Neural cell (in vitro differentiated cells): Measurements from ENCODE around the gene CADM4. TPM values are rescaled to one million over a fixed set of nuclear protein-coding genes. Genes with fewer than 3 reads are reported as not detected.
"Not testable (repeated sequence)": the region's sequence is repeated elsewhere in the genome, so short reads cannot be mapped to it uniquely, and the experiment has no call there.

Experiments used
- H2AFZ ChIP-seq: fragments of 200-600, 300-800 bp; sonication (generic), shearing (Covaris generic); 2 replicates; pipeline ENCODE4 v1.6.0; 2014; ENCODE audit warnings: low read depth, mild to moderate bottlenecking, antibody characterized with exemption, low read length, moderate library complexity
- H3F3A ChIP-seq: fragments of 200-600 bp; shearing (Covaris generic); 2 replicates; pipeline ENCODE4 v1.6.1; 2016; ENCODE audit warnings: mild to moderate bottlenecking, moderate library complexity, mixed read lengths, antibody characterized with exemption, low read length; ENCODE audit not compliant: insufficient read depth, poor library complexity, severe bottlenecking
- H3K27ac ChIP-seq: fragments of 200-600, 300-800 bp; sonication (generic), shearing (Covaris generic); 2 replicates; pipeline ENCODE4 v1.5.1; 2014; ENCODE audit warnings: mild to moderate bottlenecking, low read length, moderate library complexity
- H3K27me3 ChIP-seq: fragments of 300-800, 200-600 bp; sonication (generic), shearing (Covaris generic); 2 replicates; pipeline ENCODE4 v1.6.0; 2014; ENCODE audit warnings: mild to moderate bottlenecking, low read depth, low read length, moderate library complexity; ENCODE audit not compliant: insufficient read depth
- H3K36me3 ChIP-seq: fragments of 300-800, 200-600 bp; sonication (generic), shearing (Covaris generic); 2 replicates; pipeline ENCODE4 v1.5.1; 2014; ENCODE audit warnings: mild to moderate bottlenecking, antibody characterized with exemption, low read length, moderate library complexity; ENCODE audit not compliant: insufficient read depth
- H3K4me2 ChIP-seq: fragments of 300-800, 200-600 bp; sonication (generic), shearing (Covaris generic); 2 replicates; pipeline ENCODE4 v1.6.0; 2014; ENCODE audit warnings: mild to moderate bottlenecking, low read length
- H3K4me3 ChIP-seq: fragments of 300-800, 200-600 bp; sonication (generic), shearing (Covaris generic); 2 replicates; pipeline ENCODE4 v1.5.1; 2014; ENCODE audit warnings: mild to moderate bottlenecking, low read length, moderate library complexity
- H3K79me2 ChIP-seq: fragments of 200-600 bp; shearing (Covaris generic); replicated peaks from 2 replicates; pipeline ENCODE4 v1.6.0; 2014; ENCODE audit warnings: mild to moderate bottlenecking, low read length, moderate library complexity; ENCODE audit not compliant: insufficient read depth
- H3K9ac ChIP-seq: fragments of 300-800, 200-600 bp; sonication (generic), shearing (Covaris generic); 2 replicates; pipeline ENCODE4 v1.6.1; 2016; ENCODE audit warnings: mild to moderate bottlenecking, low read length, mixed read lengths
- H3K9me2 ChIP-seq: fragments of 200-600 bp; shearing (Covaris generic); 2 replicates; pipeline ENCODE4 v1.6.1; 2016; ENCODE audit warnings: mild to moderate bottlenecking, low read length, mixed read lengths; ENCODE audit not compliant: insufficient read depth
- H3K9me3 ChIP-seq: fragments of 200-600, 300-800 bp; sonication (generic), shearing (Covaris generic); 2 replicates; pipeline ENCODE4 v1.6.1; 2016; ENCODE audit warnings: mild to moderate bottlenecking, mixed run types, low read length, moderate library complexity, mixed read lengths
- H4K20me1 ChIP-seq: fragments of 200-600 bp; shearing (Covaris generic); 2 replicates; pipeline ENCODE4 v1.6.1; 2016; ENCODE audit warnings: mild to moderate bottlenecking, mixed run types; ENCODE audit not compliant: insufficient read depth
- MXI1 ChIP-seq: fragments of 450-650 bp; conservative IDR thresholded peaks from 2 replicates; pipeline ENCODE4 v1.6.1; 2014; ENCODE audit warnings: antibody characterized with exemption, mild to moderate bottlenecking; ENCODE audit not compliant: poor library complexity, severe bottlenecking
- RAD21 ChIP-seq: fragments of 450-650 bp; conservative IDR thresholded peaks from 2 replicates; pipeline ENCODE4 v1.6.1; 2014; ENCODE audit warnings: antibody characterized with exemption, mild to moderate bottlenecking, moderate library complexity
- SMC3 ChIP-seq: fragments of 450-650 bp; conservative IDR thresholded peaks from 2 replicates; pipeline ENCODE4 v1.6.1; 2014; ENCODE audit warnings: antibody characterized with exemption, mild to moderate bottlenecking, moderate library complexity; ENCODE audit not compliant: poor library complexity
- polyA plus RNA-seq: library from polyadenylated mRNA; depleted of rRNA; stranded (reverse); fragments of >200 nt; gene quantifications from 2 replicates; pipeline ENCODE4 v1.2.3, GENCODE V29; 2014
- TF ChIP-seq, protein P1 (sequence below): fragments of 450-650 bp; IDR thresholded peaks from 2 replicates; pipeline ENCODE4 v1.5.1; 2014; ENCODE audit warnings: antibody characterized with exemption, mild to moderate bottlenecking, moderate library complexity; ENCODE audit not compliant: poor library complexity, severe bottlenecking
- TF ChIP-seq, protein P2 (sequence below): IDR thresholded peaks from 2 replicates; pipeline ENCODE4 v1.6.1; 2012; ENCODE audit warnings: borderline replicate concordance

Gene CADM4
- polyA plus RNA-seq, 1 donor from 2014 or later, result 211 TPM

DNA sequence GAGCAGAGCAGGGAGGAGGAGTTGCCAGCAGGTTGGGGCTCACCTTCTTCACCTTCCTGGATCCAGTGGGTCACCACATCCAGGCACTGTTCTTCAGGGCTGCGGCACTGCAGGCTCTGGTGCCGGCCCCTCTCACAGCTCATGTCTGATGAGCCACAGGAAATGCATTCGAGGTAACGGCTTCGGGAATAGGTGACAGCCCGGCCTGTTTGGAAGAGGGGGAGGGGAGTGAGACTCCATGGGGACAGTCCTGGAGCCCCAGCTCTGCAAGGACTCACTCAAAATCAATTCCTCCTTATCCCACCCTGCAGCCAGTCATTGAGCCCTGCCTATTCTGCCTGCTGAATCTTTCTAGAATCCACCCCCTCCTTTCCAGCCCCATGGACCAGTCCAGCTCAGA is 16.8 kb upstream of the CADM4 start (continued):
- TF ChIP-seq, protein P1, sequence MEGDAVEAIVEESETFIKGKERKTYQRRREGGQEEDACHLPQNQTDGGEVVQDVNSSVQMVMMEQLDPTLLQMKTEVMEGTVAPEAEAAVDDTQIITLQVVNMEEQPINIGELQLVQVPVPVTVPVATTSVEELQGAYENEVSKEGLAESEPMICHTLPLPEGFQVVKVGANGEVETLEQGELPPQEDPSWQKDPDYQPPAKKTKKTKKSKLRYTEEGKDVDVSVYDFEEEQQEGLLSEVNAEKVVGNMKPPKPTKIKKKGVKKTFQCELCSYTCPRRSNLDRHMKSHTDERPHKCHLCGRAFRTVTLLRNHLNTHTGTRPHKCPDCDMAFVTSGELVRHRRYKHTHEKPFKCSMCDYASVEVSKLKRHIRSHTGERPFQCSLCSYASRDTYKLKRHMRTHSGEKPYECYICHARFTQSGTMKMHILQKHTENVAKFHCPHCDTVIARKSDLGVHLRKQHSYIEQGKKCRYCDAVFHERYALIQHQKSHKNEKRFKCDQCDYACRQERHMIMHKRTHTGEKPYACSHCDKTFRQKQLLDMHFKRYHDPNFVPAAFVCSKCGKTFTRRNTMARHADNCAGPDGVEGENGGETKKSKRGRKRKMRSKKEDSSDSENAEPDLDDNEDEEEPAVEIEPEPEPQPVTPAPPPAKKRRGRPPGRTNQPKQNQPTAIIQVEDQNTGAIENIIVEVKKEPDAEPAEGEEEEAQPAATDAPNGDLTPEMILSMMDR, result no peak
- no peak for TF ChIP-seq MXI1

DNA sequence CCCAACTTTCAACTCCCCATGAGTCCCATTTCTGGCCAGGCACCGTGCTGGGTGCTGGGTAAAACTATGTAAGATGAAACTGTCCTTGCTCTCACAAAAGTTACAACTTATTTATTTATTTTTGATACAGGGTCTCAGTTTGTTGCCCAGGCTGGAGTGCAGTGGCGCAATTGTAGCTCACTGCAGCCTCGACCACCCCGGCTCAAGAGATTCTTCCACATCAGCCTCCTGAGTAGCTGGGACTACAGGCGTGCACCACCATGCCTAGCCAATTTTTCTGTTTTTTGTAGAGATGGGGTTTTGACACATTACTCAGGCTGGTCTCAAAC is 12.9 kb upstream of the CADM4 start:
- Histone ChIP-seq H3K27me3 (no peaks in the 10 kb centered on the region), H4K20me1 (no peaks in the 10 kb centered on the region), H3K4me3 (no peak overlapping the region), H3K4me2 (no peak overlapping the region), H2AFZ (no peak overlapping the region), H3K9me2 (no peaks in the 10 kb centered on the region), H3K79me2 (no peaks in the 10 kb centered on the region), H3F3A (no peaks in the 10 kb centered on the region), H3K36me3 (no peaks in the 10 kb centered on the region), H3K9ac (no peak overlapping the region), H3K9me3 (no peaks in the 10 kb centered on the region), H3K27ac (no peak overlapping the region)
- TF ChIP-seq, protein P1, result peak; percentile 2
- no peak for TF ChIP-seq RAD21

DNA sequence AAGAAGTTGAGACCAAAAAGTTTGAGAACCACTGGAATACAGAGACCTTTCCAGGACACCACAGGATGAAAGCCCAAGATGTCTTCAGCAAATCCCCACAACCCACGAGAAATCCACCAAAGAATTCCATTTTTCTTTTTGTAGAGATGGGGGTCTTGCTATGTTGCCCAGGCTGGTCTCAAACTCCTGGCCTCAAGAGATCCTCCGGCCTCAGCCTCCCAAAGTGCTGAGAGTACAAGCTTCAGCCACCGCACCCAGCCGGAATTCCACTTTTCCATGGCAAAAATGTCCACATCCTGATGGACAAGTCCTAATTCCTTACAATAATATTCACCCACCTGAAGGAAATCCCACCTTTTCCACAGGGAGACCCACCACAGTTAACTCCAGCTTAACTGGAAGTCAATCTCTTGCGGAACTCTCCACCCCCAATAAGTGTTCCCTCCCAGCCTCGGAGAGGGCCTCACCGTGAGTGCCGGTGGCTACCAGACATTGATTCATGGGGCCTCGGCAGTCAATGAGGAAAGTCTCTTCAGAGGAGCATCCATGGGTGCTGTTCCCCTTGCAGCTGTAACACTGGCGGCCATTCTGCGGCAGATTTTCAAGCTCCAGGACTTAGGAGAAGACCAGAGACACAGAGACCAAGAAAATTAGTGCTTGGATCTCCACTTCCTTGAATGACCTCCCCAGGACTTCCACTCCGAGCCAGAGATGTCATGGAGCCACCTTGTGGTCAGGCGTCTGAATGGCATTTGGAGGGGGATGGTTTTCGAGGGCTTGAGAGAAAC is 12.3 kb upstream of the CADM4 start:
- H2AFZ ChIP-seq, result no peak overlapping the region
- no peaks in the 10 kb centered on the region for H3K9me3 ChIP-seq
- H3K9ac ChIP-seq, result no peak overlapping the region
- TF ChIP-seq, protein P1, result peak; percentile 73
- peak; percentile 69 for TF ChIP-seq SMC3
- peak; percentile 70 for TF ChIP-seq RAD21
- TF ChIP-seq, protein P2, sequence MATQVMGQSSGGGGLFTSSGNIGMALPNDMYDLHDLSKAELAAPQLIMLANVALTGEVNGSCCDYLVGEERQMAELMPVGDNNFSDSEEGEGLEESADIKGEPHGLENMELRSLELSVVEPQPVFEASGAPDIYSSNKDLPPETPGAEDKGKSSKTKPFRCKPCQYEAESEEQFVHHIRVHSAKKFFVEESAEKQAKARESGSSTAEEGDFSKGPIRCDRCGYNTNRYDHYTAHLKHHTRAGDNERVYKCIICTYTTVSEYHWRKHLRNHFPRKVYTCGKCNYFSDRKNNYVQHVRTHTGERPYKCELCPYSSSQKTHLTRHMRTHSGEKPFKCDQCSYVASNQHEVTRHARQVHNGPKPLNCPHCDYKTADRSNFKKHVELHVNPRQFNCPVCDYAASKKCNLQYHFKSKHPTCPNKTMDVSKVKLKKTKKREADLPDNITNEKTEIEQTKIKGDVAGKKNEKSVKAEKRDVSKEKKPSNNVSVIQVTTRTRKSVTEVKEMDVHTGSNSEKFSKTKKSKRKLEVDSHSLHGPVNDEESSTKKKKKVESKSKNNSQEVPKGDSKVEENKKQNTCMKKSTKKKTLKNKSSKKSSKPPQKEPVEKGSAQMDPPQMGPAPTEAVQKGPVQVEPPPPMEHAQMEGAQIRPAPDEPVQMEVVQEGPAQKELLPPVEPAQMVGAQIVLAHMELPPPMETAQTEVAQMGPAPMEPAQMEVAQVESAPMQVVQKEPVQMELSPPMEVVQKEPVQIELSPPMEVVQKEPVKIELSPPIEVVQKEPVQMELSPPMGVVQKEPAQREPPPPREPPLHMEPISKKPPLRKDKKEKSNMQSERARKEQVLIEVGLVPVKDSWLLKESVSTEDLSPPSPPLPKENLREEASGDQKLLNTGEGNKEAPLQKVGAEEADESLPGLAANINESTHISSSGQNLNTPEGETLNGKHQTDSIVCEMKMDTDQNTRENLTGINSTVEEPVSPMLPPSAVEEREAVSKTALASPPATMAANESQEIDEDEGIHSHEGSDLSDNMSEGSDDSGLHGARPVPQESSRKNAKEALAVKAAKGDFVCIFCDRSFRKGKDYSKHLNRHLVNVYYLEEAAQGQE, result no peak
- H3K9me2 ChIP-seq, result no peaks in the 10 kb centered on the region
- no peak overlapping the region for H3K27ac ChIP-seq
- no peaks in the 10 kb centered on the region for H3K79me2 ChIP-seq
- H3K27me3 ChIP-seq, result no peaks in the 10 kb centered on the region
- H3F3A ChIP-seq, result no peaks in the 10 kb centered on the region
- no peak overlapping the region for H3K4me2 ChIP-seq
- no peak overlapping the region for H3K4me3 ChIP-seq
- H3K36me3 ChIP-seq, result no peaks in the 10 kb centered on the region
- H4K20me1 ChIP-seq, result no peaks in the 10 kb centered on the region

DNA sequence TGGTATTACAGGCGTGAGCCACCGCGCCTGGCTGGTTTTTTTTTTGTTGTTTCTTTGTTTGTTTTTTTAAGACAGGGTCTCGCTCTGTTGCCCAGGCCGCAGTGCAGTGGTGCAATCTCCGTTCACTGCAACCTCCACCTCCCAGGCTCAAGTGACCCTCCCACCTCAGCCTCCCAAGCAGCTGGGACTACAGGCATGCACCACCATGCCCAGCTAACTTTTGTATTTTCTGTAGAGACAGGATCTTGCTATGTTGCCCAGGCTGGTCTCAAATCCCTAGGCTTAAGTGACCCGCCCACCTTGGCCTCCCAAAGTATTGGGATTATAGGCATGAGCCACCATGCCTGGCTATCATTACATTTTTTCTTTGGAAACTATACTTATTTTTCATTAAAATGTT is 10.6 kb upstream of the CADM4 start:
- H3K4me3 ChIP-seq, H3K79me2 ChIP-seq, H3F3A ChIP-seq, H3K9me2 ChIP-seq, H3K9me3 ChIP-seq, H4K20me1 ChIP-seq, H3K9ac ChIP-seq, H3K36me3 ChIP-seq, H3K27me3 ChIP-seq, H3K27ac ChIP-seq, H2AFZ ChIP-seq, H3K4me2 ChIP-seq: not testable (repeated sequence)
